Liver (tissue), 2 donors: ENCODE results near the gene CREB1.

Experiments
- CTCF ChIP-seq: fragments of 150-350 bp; IDR thresholded peaks from 2 replicates; pipeline ENCODE4 v1.5.1; 2017; ENCODE audit warnings: improper control_type of control experiment, low read depth, low read length; ENCODE audit not compliant: missing input control
- MAX ChIP-seq: IDR thresholded peaks from 2 replicates; pipeline ENCODE4 v1.6.1; 2016; ENCODE audit warnings: antibody characterized with exemption
- donor health status: healthy.

- TF ChIP-seq CTCF, result no peak
- no peak for TF ChIP-seq MAX
These were observed 46.3 kb upstream of the CREB1 start for GRCh38 chr2:207483477-207483876.
